Vagina (tissue), 2 donors: ENCODE results near the gene ITIH6. TPM values are rescaled to one million over a fixed set of nuclear protein-coding genes. Genes with fewer than 3 reads are reported as not detected.

Experiments
- DNase-seq, 2 donors: peaks; one replicate each; pipeline ENCODE4 v3.0.0-alpha.2; 2017; ENCODE audit errors: extremely low spot score in 2 of 2
- H3K27ac ChIP-seq: fragments of 200-600 bp; sonication (generic); one replicate; pipeline ENCODE4 v1.5.1; 2019
- H3K27me3 ChIP-seq: fragments of 200-600 bp; sonication (generic); one replicate; pipeline ENCODE4 v1.5.1; 2019
- H3K36me3 ChIP-seq, 2 donors: fragments of 200-600 bp; sonication (generic); one replicate each; pipeline ENCODE4 v1.5.1; 2017 to 2019
- H3K4me1 ChIP-seq: fragments of 200-600 bp; sonication (generic); one replicate; pipeline ENCODE4 v1.5.1; 2019
- H3K4me3 ChIP-seq, 2 donors: fragments of 200-600 bp; sonication (generic); 1 replicate in 1 of 2; 2 replicates in 1 of 2; pipeline ENCODE4 v1.5.1; 2016 to 2019
- H3K9me3 ChIP-seq: fragments of 200-600 bp; sonication (generic); one replicate; pipeline ENCODE4 v1.5.1; 2019
- CTCF ChIP-seq, 3 experiments: fragments of 450-650 bp in 2 of 3; fragments of 200-600 bp in 1 of 3; sonication (generic) in 1 of 3; IDR thresholded peaks; one replicate each; pipeline ENCODE4 v1.5.1; 2017 to 2019; ENCODE audit warnings: antibody characterized with exemption in 3 of 3, mild to moderate bottlenecking in 2 of 3, moderate library complexity in 2 of 3
- POLR2A ChIP-seq, 2 donors: fragments of 450-650 bp; IDR thresholded peaks; one replicate each; pipeline ENCODE4 v1.6.1; 2017; ENCODE audit warnings: antibody characterized with exemption in 2 of 2, mild to moderate bottlenecking in 2 of 2, moderate library complexity in 2 of 2
- POLR2AphosphoS5 ChIP-seq, 2 donors: sonication (generic); formaldehyde crosslinking; IDR thresholded peaks; one replicate each; pipeline ENCODE4 v1.9.0; 2017; ENCODE audit warnings: antibody characterized with exemption in 2 of 2, mild to moderate bottlenecking in 2 of 2, low read depth in 1 of 2; ENCODE audit not compliant: insufficient read depth in 1 of 2
- intact Hi-C: fragments of 100-400 bp; cut with DNase I; formaldehyde crosslinking; loops from one replicate; pipeline ENCODE4 v1.15.1; 2023
- total RNA-seq: library from RNA; depleted of rRNA; stranded (reverse); fragments of >200 nt; gene quantifications from one replicate; pipeline ENCODE4 v1.2.3, GENCODE V29; 2016

The ITIH6 gene
- total RNA-seq, 1 donor from 2014 or later, result not detected

- H3K4me1 ChIP-seq, result no peaks in the 10 kb centered on the region
- peak in 1 of 2 donors; percentile 58 for DNase-seq
- no peaks in the 10 kb centered on the region for H3K27me3 ChIP-seq
- H3K27ac ChIP-seq, result no peak overlapping the region
- TF ChIP-seq POLR2AphosphoS5 (IDR thresholded peaks at IDR 0.05; ENCODE audit: insufficient read depth in 1 of 2, low read depth in 1 of 2) (no peak), CTCF (IDR thresholded peaks at IDR 0.05) (no peak), POLR2A (IDR thresholded peaks at IDR 0.05) (no peak)
- intact Hi-C loops, result no loop called here
- H3K9me3 ChIP-seq, result no peaks in the 10 kb centered on the region
- no peaks in the 10 kb centered on the region for H3K36me3 ChIP-seq
- no peak overlapping the region for H3K4me3 ChIP-seq
These were observed 40.5 kb upstream of the ITIH6 start for GRCh38 chrX:54838583-54838982.

- TF ChIP-seq POLR2AphosphoS5 (IDR thresholded peaks at IDR 0.05; ENCODE audit: insufficient read depth in 1 of 2, low read depth in 1 of 2) (no peak), POLR2A (IDR thresholded peaks at IDR 0.05) (no peak), CTCF (IDR thresholded peaks at IDR 0.05) (no peak)
These were observed 28.5 kb upstream of the ITIH6 start for GRCh38 chrX:54826598-54826997.

GRCh38 chrX:54825716-54826438 lies 27.8 kb upstream of the ITIH6 start:
- H3K4me3 ChIP-seq, result no peak overlapping the region
- H3K9me3 ChIP-seq, result no peaks in the 10 kb centered on the region
- H3K27ac ChIP-seq, result no peak overlapping the region
- H3K4me1 ChIP-seq, result no peaks in the 10 kb centered on the region
- DNase-seq, result peak in 1 of 2 donors; percentile 16
- H3K27me3 ChIP-seq, result no peaks in the 10 kb centered on the region
- intact Hi-C loops, result no loop called here
- no peak for TF ChIP-seq POLR2AphosphoS5 (IDR thresholded peaks at IDR 0.05; ENCODE audit: insufficient read depth in 1 of 2, low read depth in 1 of 2)
- no peak for TF ChIP-seq CTCF (IDR thresholded peaks at IDR 0.05)
- no peak for TF ChIP-seq POLR2A (IDR thresholded peaks at IDR 0.05)
- H3K36me3 ChIP-seq, result no peaks in the 10 kb centered on the region

More at GRCh38 chrX:54826598-54826997, 28.5 kb upstream of the ITIH6 start:
- Histone ChIP-seq H3K27me3 (no peaks in the 10 kb centered on the region), H3K4me1 (no peaks in the 10 kb centered on the region), H3K36me3 (no peaks in the 10 kb centered on the region), H3K9me3 (no peaks in the 10 kb centered on the region), H3K4me3 (no peak overlapping the region), H3K27ac (no peak overlapping the region)
- no peak for DNase-seq
- intact Hi-C loops, result no loop called here

GRCh38 chrX:54824722-54825121 lies 26.7 kb upstream of the ITIH6 start:
- no peak overlapping the region for H3K27ac ChIP-seq
- intact Hi-C loops, result no loop called here

More at GRCh38 chrX:54824722-54825121, 26.7 kb upstream of the ITIH6 start:
- DNase-seq, result peak in 1 of 2 donors; percentile 64
- Histone ChIP-seq H3K4me3 (no peak overlapping the region), H3K4me1 (no peaks in the 10 kb centered on the region), H3K27me3 (no peaks in the 10 kb centered on the region), H3K36me3 (no peaks in the 10 kb centered on the region), H3K9me3 (no peaks in the 10 kb centered on the region)
- TF ChIP-seq CTCF (IDR thresholded peaks at IDR 0.05) (no peak), POLR2A (IDR thresholded peaks at IDR 0.05) (no peak), POLR2AphosphoS5 (IDR thresholded peaks at IDR 0.05; ENCODE audit: insufficient read depth in 1 of 2, low read depth in 1 of 2) (no peak)
